PC-9 (cell line): ENCODE data around the gene PCDHB7.

Source experiments
- EZH2 ChIP-seq: fragments of 200-600 bp; sonication (generic); IDR thresholded peaks from 2 replicates; pipeline ENCODE4 v1.8.0; 2017; ENCODE audit warnings: antibody characterized with exemption, low read depth
- TF ChIP-seq, protein P1 (sequence below): fragments of 200-600 bp; sonication (generic); conservative IDR thresholded peaks from 2 replicates; pipeline ENCODE4 v1.6.1; 2017; ENCODE audit warnings: mixed run types, antibody characterized with exemption, mild to moderate bottlenecking, moderate library complexity

DNA sequence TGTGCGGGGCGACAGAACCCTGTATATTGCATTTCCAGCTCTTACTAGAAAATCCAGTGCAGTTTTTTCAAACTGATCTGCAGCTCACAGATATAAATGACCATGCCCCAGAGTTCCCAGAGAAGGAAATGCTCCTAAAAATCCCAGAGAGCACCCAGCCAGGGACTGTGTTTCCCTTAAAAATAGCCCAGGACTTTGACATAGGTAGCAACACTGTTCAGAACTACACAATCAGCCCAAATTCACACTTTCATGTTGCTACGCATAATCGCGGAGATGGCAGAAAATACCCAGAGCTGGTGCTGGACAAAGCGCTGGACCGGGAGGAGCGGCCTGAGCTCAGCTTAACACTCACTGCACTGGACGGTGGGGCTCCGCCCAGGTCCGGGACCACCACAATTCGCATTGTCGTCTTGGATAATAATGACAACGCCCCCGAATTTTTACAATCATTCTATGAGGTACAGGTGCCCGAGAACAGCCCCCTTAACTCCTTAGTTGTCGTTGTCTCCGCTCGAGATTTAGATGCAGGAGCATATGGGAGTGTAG, 36.7 kb upstream of the PCDHB7 start:
- TF ChIP-seq, protein P1, sequence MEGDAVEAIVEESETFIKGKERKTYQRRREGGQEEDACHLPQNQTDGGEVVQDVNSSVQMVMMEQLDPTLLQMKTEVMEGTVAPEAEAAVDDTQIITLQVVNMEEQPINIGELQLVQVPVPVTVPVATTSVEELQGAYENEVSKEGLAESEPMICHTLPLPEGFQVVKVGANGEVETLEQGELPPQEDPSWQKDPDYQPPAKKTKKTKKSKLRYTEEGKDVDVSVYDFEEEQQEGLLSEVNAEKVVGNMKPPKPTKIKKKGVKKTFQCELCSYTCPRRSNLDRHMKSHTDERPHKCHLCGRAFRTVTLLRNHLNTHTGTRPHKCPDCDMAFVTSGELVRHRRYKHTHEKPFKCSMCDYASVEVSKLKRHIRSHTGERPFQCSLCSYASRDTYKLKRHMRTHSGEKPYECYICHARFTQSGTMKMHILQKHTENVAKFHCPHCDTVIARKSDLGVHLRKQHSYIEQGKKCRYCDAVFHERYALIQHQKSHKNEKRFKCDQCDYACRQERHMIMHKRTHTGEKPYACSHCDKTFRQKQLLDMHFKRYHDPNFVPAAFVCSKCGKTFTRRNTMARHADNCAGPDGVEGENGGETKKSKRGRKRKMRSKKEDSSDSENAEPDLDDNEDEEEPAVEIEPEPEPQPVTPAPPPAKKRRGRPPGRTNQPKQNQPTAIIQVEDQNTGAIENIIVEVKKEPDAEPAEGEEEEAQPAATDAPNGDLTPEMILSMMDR, result no peak
- no peak for TF ChIP-seq EZH2
